HFFc6 (cell line): ENCODE results near the gene ARHGEF4. TPM values are rescaled to one million over a fixed set of nuclear protein-coding genes. Genes with fewer than 3 reads are reported as not detected.

Source experiments
- DNase-seq: peaks from one replicate; pipeline ENCODE4 v3.0.0-alpha.2; 2018
- H3K27ac Mint-ChIP-seq: 2 replicates; pipeline ENCODE4 v1.8.0; 2020; ENCODE audit warnings: mild to moderate bottlenecking, mixed read lengths
- H3K27me3 Mint-ChIP-seq: 2 replicates; pipeline ENCODE4 v1.8.0; 2021; ENCODE audit warnings: mild to moderate bottlenecking, moderate library complexity, mixed read lengths; ENCODE audit not compliant: insufficient read depth
- H3K36me3 Mint-ChIP-seq: 2 replicates; pipeline ENCODE4 v1.8.0; 2021; ENCODE audit warnings: low read depth, mixed read lengths
- H3K4me1 Mint-ChIP-seq: 2 replicates; pipeline ENCODE4 v1.8.0; 2020; ENCODE audit warnings: low read depth, mixed read lengths
- H3K4me3 Mint-ChIP-seq: 2 replicates; pipeline ENCODE4 v1.8.0; 2020; ENCODE audit warnings: mild to moderate bottlenecking, moderate library complexity, mixed read lengths
- H3K9me3 Mint-ChIP-seq: 2 replicates; pipeline ENCODE4 v1.8.0; 2020; ENCODE audit warnings: mild to moderate bottlenecking, mixed read lengths
- CTCF ChIP-seq: fragments of 200-600 bp; sonication (generic); IDR thresholded peaks from 2 replicates; pipeline ENCODE4 v1.5.0; 2021; ENCODE audit warnings: antibody characterized with exemption, mild to moderate bottlenecking
- total RNA-seq, 6 experiments: library from RNA; stranded (reverse); fragmentation: NEBNext Ultra II Directional; extraction: Animal tissue kit (Norgen Biotek cat#: 25700); gene quantifications; 2 replicates in 1 of 6; 3 replicates in 5 of 6; pipeline ENCODE4 v1.2.3, GENCODE V29; 2021

Gene ARHGEF4
- total RNA-seq, 6 experiments from 2014 or later, result 0.94 to 2.2 (median 1.4) TPM

GRCh38 chr2:131035826-131036231, 199.1 kb downstream of the ARHGEF4 start:
- no peak for DNase-seq
- no peaks in the 10 kb centered on the region for H3K36me3 Mint-ChIP-seq
- TF ChIP-seq CTCF, result no peak
- peak overlapping the region; percentile 9; the same call in 1 of the 2 replicates for H3K4me3 Mint-ChIP-seq
- H3K27me3 Mint-ChIP-seq, result peaks cover 47% of the 10 kb centered on the region
- peaks cover 5% of the 10 kb centered on the region; the same call in 1 of the 2 replicates for H3K4me1 Mint-ChIP-seq
- no peaks in the 10 kb centered on the region for H3K9me3 Mint-ChIP-seq
- no peak overlapping the region for H3K27ac Mint-ChIP-seq

- peaks cover 46% of the 10 kb centered on the region for H3K27me3 Mint-ChIP-seq
- H3K27ac Mint-ChIP-seq, result no peak overlapping the region
- no peak for DNase-seq
- no peak overlapping the region for H3K4me3 Mint-ChIP-seq
- H3K4me1 Mint-ChIP-seq, result peaks cover 5% of the 10 kb centered on the region; the same call in 1 of the 2 replicates
- no peaks in the 10 kb centered on the region for H3K36me3 Mint-ChIP-seq
- no peaks in the 10 kb centered on the region for H3K9me3 Mint-ChIP-seq
- no peak for TF ChIP-seq CTCF
Measured at GRCh38 chr2:131036269-131036668, 199.6 kb downstream of the ARHGEF4 start.

- peaks cover 5% of the 10 kb centered on the region; the same call in 1 of the 2 replicates for H3K4me1 Mint-ChIP-seq
- DNase-seq, result no peak
- H3K9me3 Mint-ChIP-seq, result no peaks in the 10 kb centered on the region
- peaks cover 44% of the 10 kb centered on the region for H3K27me3 Mint-ChIP-seq
- no peak overlapping the region for H3K4me3 Mint-ChIP-seq
- TF ChIP-seq CTCF, result no peak
- H3K36me3 Mint-ChIP-seq, result no peaks in the 10 kb centered on the region
- H3K27ac Mint-ChIP-seq, result no peak overlapping the region
Measured at GRCh38 chr2:131036696-131037397, 200.1 kb downstream of the ARHGEF4 start.

GRCh38 chr2:131037398-131038257, 200.9 kb downstream of the ARHGEF4 start:
- H3K4me3 Mint-ChIP-seq, result no peak overlapping the region
- H3K36me3 Mint-ChIP-seq, result no peaks in the 10 kb centered on the region
- peaks cover 44% of the 10 kb centered on the region for H3K27me3 Mint-ChIP-seq
- no peak for TF ChIP-seq CTCF
- no peak overlapping the region for H3K27ac Mint-ChIP-seq
- peaks cover 10% of the 10 kb centered on the region; the same call in 1 of the 2 replicates for H3K4me1 Mint-ChIP-seq
- H3K9me3 Mint-ChIP-seq, result no peaks in the 10 kb centered on the region
- DNase-seq, result no peak

- Mint-ChIP-seq H3K27me3 (peaks cover 36% of the 10 kb centered on the region), H3K36me3 (no peaks in the 10 kb centered on the region), H3K4me1 (peaks cover 10% of the 10 kb centered on the region; the same call in 1 of the 2 replicates), H3K9me3 (no peaks in the 10 kb centered on the region), H3K4me3 (no peak overlapping the region), H3K27ac (no peak overlapping the region)
- no peak for DNase-seq
- TF ChIP-seq CTCF, result no peak
Measured at GRCh38 chr2:131038258-131039100, 201.8 kb downstream of the ARHGEF4 start.
